Tibial artery (tissue), 4 donors: ENCODE data around the gene KNDC1.

ENCODE experiments used
- DNase-seq, 2 donors: peaks; one replicate each; pipeline ENCODE4 v3.0.0-alpha.2; 2019
- H3K27ac ChIP-seq, 2 donors: fragments of 200-600 bp; sonication (generic) in 1 of 2; 1 replicate in 1 of 2; 2 replicates in 1 of 2; pipeline ENCODE4 v1.5.1; 2018 to 2019; ENCODE audit warnings: mild to moderate bottlenecking in 1 of 2
- H3K27me3 ChIP-seq, 2 donors: fragments of 200-600 bp; sonication (generic) in 1 of 2; one replicate each; pipeline versions ENCODE4 v1.5.1 to v1.6.0; 2016 to 2019
- H3K36me3 ChIP-seq, 3 donors: fragments of 200-600 bp; sonication (generic) in 2 of 3; one replicate each; pipeline ENCODE4 v1.5.1; 2016 to 2019; ENCODE audit warnings: mild to moderate bottlenecking in 2 of 3
- H3K4me1 ChIP-seq, 4 donors: fragments of 200-600 bp; sonication (generic) in 2 of 4; 1 replicate in 3 of 4; 2 replicates in 1 of 4; pipeline ENCODE4 v1.5.1; 2016 to 2019
- H3K4me3 ChIP-seq, 2 donors: fragments of 200-600 bp; sonication (generic) in 1 of 2; 1 replicate in 1 of 2; 2 replicates in 1 of 2; pipeline ENCODE4 v1.5.1; 2018 to 2019; ENCODE audit warnings: mild to moderate bottlenecking in 2 of 2
- H3K9me3 ChIP-seq, 3 donors: fragments of 200-600 bp; sonication (generic) in 1 of 3; one replicate each; pipeline ENCODE4 v1.5.1; 2016 to 2019
- intact Hi-C: fragments of 100-400 bp; cut with DNase I; formaldehyde crosslinking; loops from one replicate; pipeline ENCODE4 v1.15.0; 2023; ENCODE audit warnings: low total_unique reads
- TF ChIP-seq, protein P1 (sequence below), 2 experiments: fragments of 200-600 bp in 1 of 2; fragments of 450-650 bp in 1 of 2; IDR thresholded peaks; one replicate each; pipeline ENCODE4 v1.5.1; 2017 to 2019; ENCODE audit warnings: antibody characterized with exemption in 2 of 2, mild to moderate bottlenecking in 1 of 2, moderate library complexity in 1 of 2

KNDC1 gene

GRCh38 chr10:133139551-133140065 lies 20.4 kb upstream of the KNDC1 start:
- H3K9me3 ChIP-seq = no peaks in the 10 kb centered on the region
- H3K27ac ChIP-seq = no peak overlapping the region
- peaks cover 0 to 49% of the 10 kb centered on the region in 2 donors for H3K27me3 ChIP-seq
- H3K4me3 ChIP-seq = no peak overlapping the region
- intact Hi-C loops = no loop called here
- TF ChIP-seq, protein P1, sequence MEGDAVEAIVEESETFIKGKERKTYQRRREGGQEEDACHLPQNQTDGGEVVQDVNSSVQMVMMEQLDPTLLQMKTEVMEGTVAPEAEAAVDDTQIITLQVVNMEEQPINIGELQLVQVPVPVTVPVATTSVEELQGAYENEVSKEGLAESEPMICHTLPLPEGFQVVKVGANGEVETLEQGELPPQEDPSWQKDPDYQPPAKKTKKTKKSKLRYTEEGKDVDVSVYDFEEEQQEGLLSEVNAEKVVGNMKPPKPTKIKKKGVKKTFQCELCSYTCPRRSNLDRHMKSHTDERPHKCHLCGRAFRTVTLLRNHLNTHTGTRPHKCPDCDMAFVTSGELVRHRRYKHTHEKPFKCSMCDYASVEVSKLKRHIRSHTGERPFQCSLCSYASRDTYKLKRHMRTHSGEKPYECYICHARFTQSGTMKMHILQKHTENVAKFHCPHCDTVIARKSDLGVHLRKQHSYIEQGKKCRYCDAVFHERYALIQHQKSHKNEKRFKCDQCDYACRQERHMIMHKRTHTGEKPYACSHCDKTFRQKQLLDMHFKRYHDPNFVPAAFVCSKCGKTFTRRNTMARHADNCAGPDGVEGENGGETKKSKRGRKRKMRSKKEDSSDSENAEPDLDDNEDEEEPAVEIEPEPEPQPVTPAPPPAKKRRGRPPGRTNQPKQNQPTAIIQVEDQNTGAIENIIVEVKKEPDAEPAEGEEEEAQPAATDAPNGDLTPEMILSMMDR (IDR thresholded peaks at IDR 0.05) = no peak
- DNase-seq = peak; percentile 6 to 33
- H3K36me3 ChIP-seq = no peaks in the 10 kb centered on the region
- no peaks in the 10 kb centered on the region for H3K4me1 ChIP-seq

- Histone ChIP-seq H3K4me1 (no peaks in the 10 kb centered on the region), H3K27ac (no peak overlapping the region), H3K4me3 (no peak overlapping the region), H3K27me3 (peaks cover 0 to 58% of the 10 kb centered on the region in 2 donors), H3K36me3 (no peaks in the 10 kb centered on the region), H3K9me3 (no peaks in the 10 kb centered on the region)
- TF ChIP-seq, protein P1 (IDR thresholded peaks at IDR 0.05) = no peak
- intact Hi-C loops = no loop called here
- DNase-seq = peak; percentile 16 to 40
Measured at GRCh38 chr10:133140417-133141143, 19.4 kb upstream of the KNDC1 start.

DNA sequence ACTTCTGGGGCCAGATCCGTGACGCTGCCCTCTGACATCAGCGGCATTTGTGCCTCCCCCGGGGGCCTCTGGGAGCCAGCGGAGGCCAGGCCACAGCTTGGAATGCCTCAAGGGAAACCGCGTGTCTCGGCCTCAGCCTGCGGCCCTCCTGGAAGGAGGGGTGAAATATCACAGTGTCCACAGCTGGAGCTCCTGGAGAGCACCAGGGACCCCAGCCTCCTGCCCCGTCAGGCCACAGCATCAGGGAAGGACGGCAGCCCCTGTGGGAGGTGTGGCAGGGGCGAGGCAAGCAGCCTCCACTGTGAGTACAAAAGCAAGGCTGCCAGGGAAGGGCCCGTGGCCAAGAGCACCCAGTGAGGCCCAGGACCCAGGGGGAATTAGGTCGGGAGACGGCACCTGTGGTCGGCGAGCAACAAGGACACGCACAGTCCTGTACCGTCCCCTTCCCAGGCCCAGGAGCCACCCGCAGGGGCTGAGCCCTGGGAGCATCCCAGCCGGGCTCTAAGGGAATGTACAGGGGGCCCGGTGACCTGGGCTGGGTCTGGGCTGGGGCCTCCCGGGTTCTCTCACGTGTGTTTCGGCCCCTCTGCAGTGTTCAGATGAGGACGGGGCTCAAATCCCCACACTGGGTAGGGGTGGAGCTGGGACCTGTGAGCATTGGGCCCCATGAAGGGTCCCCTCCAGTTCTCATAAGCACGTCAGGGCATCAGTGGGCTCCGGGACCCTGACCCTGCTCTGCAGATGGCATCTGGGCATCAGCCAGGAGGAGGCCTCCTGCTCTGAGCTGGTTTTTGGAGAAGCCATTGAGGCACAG lies 18.7 kb upstream of the KNDC1 start:
- Histone ChIP-seq H3K9me3 (no peaks in the 10 kb centered on the region), H3K27ac (no peak overlapping the region), H3K4me1 (no peaks in the 10 kb centered on the region), H3K4me3 (no peak overlapping the region), H3K27me3 (peaks cover 0 to 63% of the 10 kb centered on the region in 2 donors), H3K36me3 (no peaks in the 10 kb centered on the region)
- TF ChIP-seq, protein P1 (IDR thresholded peaks at IDR 0.05) = no peak
- intact Hi-C loops = no loop called here
- peak; percentile 4 to 56 for DNase-seq

- TF ChIP-seq, protein P1 (IDR thresholded peaks at IDR 0.05) = no peak
- H3K27ac ChIP-seq = no peak overlapping the region
- peaks cover 0 to 4% (median 0%) of the 10 kb centered on the region in 3 donors for H3K9me3 ChIP-seq
- no peak overlapping the region for H3K4me3 ChIP-seq
- peaks cover 0 to 69% of the 10 kb centered on the region in 2 donors for H3K27me3 ChIP-seq
- no peaks in the 10 kb centered on the region for H3K4me1 ChIP-seq
- peak; percentile 4 to 39 for DNase-seq
- no peaks in the 10 kb centered on the region for H3K36me3 ChIP-seq
- intact Hi-C loops = no loop called here
Measured at GRCh38 chr10:133141958-133142340, 18.1 kb upstream of the KNDC1 start.

GRCh38 chr10:133142523-133143199 lies 17.4 kb upstream of the KNDC1 start:
- peak; percentile 10 to 48 for DNase-seq
- intact Hi-C loops = no loop called here
- Histone ChIP-seq H3K4me3 (no peak overlapping the region), H3K9me3 (peaks cover 0 to 10% (median 6%) of the 10 kb centered on the region in 3 donors), H3K4me1 (no peaks in the 10 kb centered on the region), H3K27me3 (peaks cover 0 to 73% of the 10 kb centered on the region in 2 donors), H3K27ac (no peak overlapping the region), H3K36me3 (no peaks in the 10 kb centered on the region)
- TF ChIP-seq, protein P1 (IDR thresholded peaks at IDR 0.05) = no peak
